Effector memory CD8-positive, alpha-beta T cell (primary cell): Measurements from ENCODE around the gene ADGRF5.
A peak's percentile ranks its signal among the peaks of the same experiment; 100 is the strongest.
"Not testable (repeated sequence)": the region's sequence is repeated elsewhere in the genome, so short reads cannot be mapped to it uniquely, and the experiment has no call there.

ENCODE experiments used
- ATAC-seq: fragments of 150-1000 bp; cut with Tn5 transposase; replicated peaks from 2 replicates; pipeline ENCODE4 v1.10.0; 2021; ENCODE audit warnings: mild to moderate bottlenecking, moderate library complexity
- DNase-seq, 3 experiments: peaks; one replicate each; pipeline ENCODE4 v3.0.0; 2021
- H3K27ac Mint-ChIP-seq, 2 donors: one replicate each; pipeline ENCODE4 v1.8.0; 2022; ENCODE audit warnings: mild to moderate bottlenecking in 2 of 2, mixed read lengths in 2 of 2, moderate library complexity in 2 of 2
- H3K27me3 Mint-ChIP-seq, 2 donors: one replicate each; pipeline ENCODE4 v1.8.0; 2022; ENCODE audit warnings: mixed read lengths in 2 of 2
- H3K36me3 Mint-ChIP-seq: one replicate; pipeline ENCODE4 v1.8.0; 2022; ENCODE audit warnings: mild to moderate bottlenecking, moderate library complexity, mixed read lengths; ENCODE audit not compliant: insufficient read depth
- H3K4me1 Mint-ChIP-seq, 2 donors: one replicate each; pipeline ENCODE4 v1.8.0; 2022; ENCODE audit warnings: low read depth in 2 of 2, mixed read lengths in 2 of 2
- H3K4me3 Mint-ChIP-seq, 2 donors: one replicate each; pipeline ENCODE4 v1.8.0; 2022; ENCODE audit warnings: mild to moderate bottlenecking in 2 of 2, mixed read lengths in 2 of 2, moderate library complexity in 2 of 2
- H3K9me3 Mint-ChIP-seq, 2 donors: one replicate each; pipeline ENCODE4 v1.8.0; 2022; ENCODE audit warnings: mixed read lengths in 2 of 2

Gene ADGRF5

DNA sequence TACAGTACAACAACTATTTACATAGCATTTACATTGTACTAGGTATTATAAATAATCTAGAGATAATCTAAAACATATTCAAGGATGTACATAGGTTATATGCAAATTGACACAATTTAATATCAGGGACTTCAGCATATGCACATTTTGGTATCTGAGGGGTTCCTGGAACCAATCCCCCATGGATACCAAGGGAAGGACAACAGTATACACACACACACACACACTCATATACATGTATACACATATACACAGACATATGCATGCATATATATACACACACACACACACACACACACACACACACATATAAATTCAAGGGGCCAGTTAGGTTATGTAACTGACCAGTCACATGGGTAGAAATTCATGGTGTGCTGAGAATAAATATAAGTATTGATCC is 24.9 kb downstream of the ADGRF5 start:
- Mint-ChIP-seq H3K4me1 (no peaks in the 10 kb centered on the region), H3K9me3 (no peaks in the 10 kb centered on the region), H3K4me3 (no peak overlapping the region), H3K27me3 (peaks cover 15 to 24% of the 10 kb centered on the region in 2 donors), H3K36me3 (no peaks in the 10 kb centered on the region), H3K27ac (no peak overlapping the region)
- ATAC-seq (no peak), DNase-seq (no peak)

DNA sequence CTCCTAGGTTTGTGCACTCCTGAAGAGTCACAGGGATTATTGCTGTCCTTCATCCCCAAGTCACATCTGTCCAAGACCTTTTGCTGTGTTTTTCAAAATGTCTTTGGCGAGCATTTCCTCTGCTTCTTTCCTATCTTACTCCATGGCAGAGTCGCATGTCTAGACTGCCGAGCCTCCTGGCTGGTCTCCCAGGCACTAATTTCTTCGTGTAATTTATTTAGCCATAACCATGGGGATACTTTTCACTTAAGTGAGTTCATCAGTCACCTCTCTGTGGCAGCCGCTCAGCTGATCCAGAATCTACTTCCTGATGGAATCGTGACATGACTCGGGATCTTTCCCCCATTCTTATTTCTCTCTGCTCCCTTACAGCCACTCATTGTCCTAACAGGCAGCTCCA is 25.8 kb downstream of the ADGRF5 start:
- ATAC-seq: no peak
- Mint-ChIP-seq H3K27ac (no peak overlapping the region), H3K27me3 (peaks cover 6 to 14% of the 10 kb centered on the region in 2 donors), H3K4me1 (no peaks in the 10 kb centered on the region), H3K36me3 (no peaks in the 10 kb centered on the region), H3K9me3 (no peaks in the 10 kb centered on the region), H3K4me3 (no peak overlapping the region)
- DNase-seq: no peak

DNA sequence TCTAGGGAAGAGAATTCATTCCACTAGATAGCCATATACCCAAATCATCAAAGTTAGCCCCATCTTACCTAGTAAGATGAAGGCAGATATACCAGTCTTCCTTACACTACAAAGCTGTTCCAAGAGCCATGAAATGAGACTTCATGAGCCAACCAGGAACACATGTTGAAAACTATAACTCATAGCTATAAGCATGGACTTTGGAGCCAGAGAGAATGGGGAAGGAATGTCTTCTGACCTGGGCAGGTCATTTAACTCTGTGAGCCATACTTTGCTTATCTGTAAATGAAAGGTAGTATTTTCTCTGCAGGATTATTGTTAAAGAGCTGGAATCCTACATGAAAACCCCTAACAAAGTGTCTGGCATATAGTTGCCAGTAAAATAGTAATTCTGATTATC is 27.3 kb downstream of the ADGRF5 start:
- DNase-seq (no peak), ATAC-seq (no peak)
- no peaks in the 10 kb centered on the region for H3K36me3 Mint-ChIP-seq
- no peak overlapping the region for H3K27ac Mint-ChIP-seq
- peaks cover 6 to 10% of the 10 kb centered on the region in 2 donors for H3K27me3 Mint-ChIP-seq
- no peaks in the 10 kb centered on the region for H3K4me1 Mint-ChIP-seq
- no peaks in the 10 kb centered on the region for H3K9me3 Mint-ChIP-seq
- no peak overlapping the region for H3K4me3 Mint-ChIP-seq

DNA sequence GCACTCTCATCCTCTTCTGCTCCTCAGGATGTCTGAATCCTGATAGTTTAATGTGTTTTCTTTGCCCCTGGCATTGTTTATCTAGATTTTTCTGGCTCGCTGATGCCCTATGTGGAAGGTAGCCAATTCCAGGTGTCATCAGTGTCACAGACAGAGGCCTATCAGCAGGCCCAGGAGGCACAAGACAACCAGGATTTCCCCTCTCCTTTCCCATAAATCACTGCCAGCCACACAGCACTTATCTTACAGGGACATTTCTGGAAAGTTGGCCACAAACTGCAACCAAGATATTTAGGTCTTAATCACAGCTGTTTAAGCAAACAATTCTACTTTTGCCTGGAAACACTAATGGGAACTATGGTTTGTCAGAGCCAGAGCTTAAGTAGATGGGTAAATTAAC is 28.1 kb downstream of the ADGRF5 start:
- no peak overlapping the region for H3K27ac Mint-ChIP-seq
- DNase-seq: no peak
- H3K27me3 Mint-ChIP-seq: peaks cover 0 to 2% of the 10 kb centered on the region in 2 donors
- H3K4me1 Mint-ChIP-seq: no peaks in the 10 kb centered on the region
- no peaks in the 10 kb centered on the region for H3K9me3 Mint-ChIP-seq
- H3K36me3 Mint-ChIP-seq: no peaks in the 10 kb centered on the region
- ATAC-seq: no peak
- no peak overlapping the region for H3K4me3 Mint-ChIP-seq

DNA sequence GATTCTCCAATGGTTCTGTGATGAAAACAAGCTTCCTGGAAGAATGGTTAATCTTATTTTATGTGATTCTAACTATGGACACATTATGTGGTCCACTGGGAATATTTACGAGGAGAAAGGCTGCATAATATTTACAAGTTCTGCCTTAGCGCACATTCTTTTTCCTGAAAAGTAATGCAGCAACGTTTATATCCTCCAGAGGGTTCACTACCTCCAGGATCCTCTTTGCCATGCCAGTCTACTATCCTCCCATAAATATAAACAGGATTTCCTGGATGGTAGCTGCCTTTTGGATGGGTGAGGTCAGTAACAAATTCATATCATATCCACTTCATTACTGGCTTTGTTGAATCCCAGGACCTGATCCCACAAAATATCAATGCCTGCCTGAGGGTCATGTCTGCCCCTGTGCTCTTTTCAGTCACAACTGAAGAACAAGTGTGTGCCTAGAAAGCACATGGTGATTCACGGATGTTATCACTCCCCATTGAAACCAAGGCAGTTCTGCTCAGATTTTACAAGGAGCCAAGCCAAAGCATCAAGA is 30.4 kb downstream of the ADGRF5 start:
- H3K27ac Mint-ChIP-seq: no peak overlapping the region
- no peaks in the 10 kb centered on the region for H3K4me1 Mint-ChIP-seq
- H3K27me3 Mint-ChIP-seq: no peaks in the 10 kb centered on the region
- H3K36me3 Mint-ChIP-seq: no peaks in the 10 kb centered on the region
- no peak overlapping the region for H3K4me3 Mint-ChIP-seq
- no peak for ATAC-seq
- H3K9me3 Mint-ChIP-seq: no peaks in the 10 kb centered on the region
- DNase-seq: no peak

DNA sequence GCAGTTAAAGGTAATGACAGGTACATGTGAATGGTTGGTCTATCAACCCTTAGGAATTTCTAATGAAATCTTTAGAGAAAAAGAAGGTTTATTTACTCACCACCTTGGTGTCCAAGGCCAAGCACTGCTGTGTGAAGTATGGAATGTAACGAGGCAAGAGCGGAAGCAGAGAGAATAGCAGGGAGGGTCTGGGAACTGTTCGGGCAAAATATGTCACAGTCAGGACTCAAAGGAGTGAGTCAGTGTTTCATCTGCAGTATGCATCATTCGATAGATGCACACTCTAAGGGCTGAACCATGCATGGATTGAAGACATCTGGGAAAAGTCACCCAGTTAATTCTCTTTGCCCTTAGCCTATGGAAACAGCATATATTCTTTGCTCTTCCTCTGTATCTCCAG is 33.2 kb downstream of the ADGRF5 start:
- no peaks in the 10 kb centered on the region for H3K36me3 Mint-ChIP-seq
- H3K9me3 Mint-ChIP-seq: no peaks in the 10 kb centered on the region
- DNase-seq (no peak), ATAC-seq (no peak)
- H3K27me3 Mint-ChIP-seq: no peaks in the 10 kb centered on the region
- no peak overlapping the region for H3K4me3 Mint-ChIP-seq
- H3K4me1 Mint-ChIP-seq: no peaks in the 10 kb centered on the region
- H3K27ac Mint-ChIP-seq: no peak overlapping the region

DNA sequence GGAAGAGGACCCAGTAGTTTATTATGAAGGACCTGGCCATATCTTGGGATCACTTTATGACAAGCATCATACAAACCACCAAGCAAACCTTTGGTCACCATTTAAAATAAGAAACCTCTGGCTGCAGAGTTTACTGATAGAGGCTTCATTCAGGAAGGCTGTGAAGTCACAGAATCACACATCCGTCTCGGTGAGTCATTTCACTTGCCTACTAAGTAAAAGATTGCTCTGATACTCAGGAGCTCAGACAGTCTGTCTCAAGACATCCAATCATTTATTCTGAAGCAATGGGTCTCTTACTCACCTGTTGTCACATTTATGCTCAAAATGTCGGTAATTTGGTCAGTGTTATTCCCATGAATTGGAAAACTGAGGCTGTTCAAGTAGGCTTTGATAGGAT is 33.7 kb downstream of the ADGRF5 start:
- Mint-ChIP-seq H3K4me3 (no peak overlapping the region), H3K27me3 (no peaks in the 10 kb centered on the region), H3K9me3 (no peaks in the 10 kb centered on the region), H3K27ac (no peak overlapping the region), H3K36me3 (no peaks in the 10 kb centered on the region), H3K4me1 (no peaks in the 10 kb centered on the region)
- ATAC-seq (no peak), DNase-seq (no peak)

DNA sequence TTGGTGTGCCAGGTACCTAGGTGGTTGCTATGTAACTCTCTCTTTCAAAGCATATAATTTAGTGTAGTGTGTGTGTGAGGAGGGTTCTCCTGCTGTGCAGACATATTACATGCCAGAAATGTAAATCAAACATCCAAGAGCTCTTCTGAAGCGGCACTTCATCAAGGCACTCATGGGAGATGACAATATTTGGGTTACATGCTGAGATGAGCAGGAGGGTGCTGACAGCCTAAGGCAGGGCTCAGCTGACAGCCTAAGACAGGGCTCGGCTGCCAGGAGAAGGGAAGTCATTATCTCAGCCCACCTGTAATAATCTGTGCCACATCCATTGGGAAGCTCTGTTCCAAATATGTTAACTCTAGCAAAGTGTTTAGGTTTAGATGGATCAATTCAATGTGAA is 39.1 kb downstream of the ADGRF5 start:
- no peak overlapping the region for H3K4me3 Mint-ChIP-seq
- H3K27me3 Mint-ChIP-seq: peaks cover 7 to 10% of the 10 kb centered on the region in 2 donors
- H3K9me3 Mint-ChIP-seq: no peaks in the 10 kb centered on the region
- H3K36me3 Mint-ChIP-seq: no peaks in the 10 kb centered on the region
- ATAC-seq (no peak), DNase-seq (no peak)
- H3K4me1 Mint-ChIP-seq: no peaks in the 10 kb centered on the region
- H3K27ac Mint-ChIP-seq: no peak overlapping the region

DNA sequence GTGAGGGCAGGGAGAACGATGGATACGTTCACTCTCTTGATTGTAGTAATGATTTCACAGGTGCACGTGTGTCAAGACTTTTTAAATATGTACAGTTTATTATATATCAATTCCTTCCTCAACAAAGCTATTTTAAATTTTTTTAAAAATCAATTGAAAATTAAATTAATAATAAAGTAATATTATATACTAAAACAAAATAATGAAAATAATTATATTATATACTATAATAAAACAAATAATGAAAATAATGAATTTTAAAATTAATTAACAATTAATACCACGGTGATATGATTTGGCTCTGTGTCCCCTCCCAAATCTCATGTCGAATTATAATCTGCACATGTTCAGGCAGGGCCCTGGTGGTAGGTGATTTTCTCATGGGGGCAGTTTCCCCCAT is 42.7 kb downstream of the ADGRF5 start:
- Mint-ChIP-seq H3K36me3 (no peaks in the 10 kb centered on the region), H3K27me3 (peaks cover 7 to 10% of the 10 kb centered on the region in 2 donors), H3K27ac (no peak overlapping the region), H3K9me3 (no peaks in the 10 kb centered on the region), H3K4me1 (no peaks in the 10 kb centered on the region), H3K4me3 (no peak overlapping the region)
- DNase-seq (no peak), ATAC-seq (no peak)

DNA sequence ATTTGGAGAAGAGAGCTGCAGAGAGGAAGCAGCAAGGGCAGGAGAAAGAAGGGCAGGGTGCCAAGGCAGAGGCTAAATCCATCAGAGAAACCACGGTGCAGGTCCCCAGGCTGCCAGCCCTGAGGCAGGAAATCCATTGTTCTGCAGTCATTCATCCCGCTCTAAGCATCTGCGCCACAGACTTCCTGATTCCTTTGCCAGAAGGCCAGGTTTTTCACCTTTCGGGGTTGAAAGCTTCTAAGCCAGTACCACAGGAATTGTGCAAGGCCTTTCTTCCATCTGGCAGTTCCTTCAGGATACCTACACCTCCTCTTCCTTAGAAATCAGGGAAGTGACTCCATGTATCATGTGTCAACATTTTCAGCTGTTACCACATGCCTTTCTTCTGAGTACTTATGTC is 45.6 kb downstream of the ADGRF5 start:
- H3K27ac Mint-ChIP-seq: no peak overlapping the region
- H3K4me3 Mint-ChIP-seq: no peak overlapping the region
- H3K4me1 Mint-ChIP-seq: no peaks in the 10 kb centered on the region
- no peaks in the 10 kb centered on the region for H3K9me3 Mint-ChIP-seq
- no peaks in the 10 kb centered on the region for H3K36me3 Mint-ChIP-seq
- no peak for ATAC-seq
- H3K27me3 Mint-ChIP-seq: peaks cover 0 to 14% of the 10 kb centered on the region in 2 donors
- DNase-seq: no peak

DNA sequence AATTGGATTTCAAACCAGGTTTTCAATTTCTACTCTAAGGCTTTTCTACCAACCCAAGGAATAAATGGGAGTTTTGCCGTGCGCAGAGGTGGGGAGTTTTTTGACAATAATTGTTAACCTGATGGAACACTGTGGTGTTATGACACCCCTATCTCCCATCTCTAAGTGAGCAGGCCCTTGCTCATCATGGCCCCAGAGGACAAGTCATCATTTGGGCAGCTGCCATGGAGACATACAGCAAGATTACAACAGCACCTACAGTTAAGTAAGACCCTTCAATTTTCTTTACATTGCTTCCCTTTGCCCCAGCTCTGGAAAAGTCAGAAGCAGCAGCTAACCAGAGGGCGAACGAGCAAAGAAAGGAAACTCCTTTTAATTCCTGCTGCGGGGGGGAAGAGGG is 54.3 kb downstream of the ADGRF5 start:
- ATAC-seq (no peak), DNase-seq (no peak)
- H3K4me3 Mint-ChIP-seq: no peak overlapping the region
- H3K4me1 Mint-ChIP-seq: no peaks in the 10 kb centered on the region
- no peak overlapping the region for H3K27ac Mint-ChIP-seq
- no peaks in the 10 kb centered on the region for H3K9me3 Mint-ChIP-seq
- H3K27me3 Mint-ChIP-seq: peaks cover 0 to 37% of the 10 kb centered on the region in 2 donors
- no peaks in the 10 kb centered on the region for H3K36me3 Mint-ChIP-seq

DNA sequence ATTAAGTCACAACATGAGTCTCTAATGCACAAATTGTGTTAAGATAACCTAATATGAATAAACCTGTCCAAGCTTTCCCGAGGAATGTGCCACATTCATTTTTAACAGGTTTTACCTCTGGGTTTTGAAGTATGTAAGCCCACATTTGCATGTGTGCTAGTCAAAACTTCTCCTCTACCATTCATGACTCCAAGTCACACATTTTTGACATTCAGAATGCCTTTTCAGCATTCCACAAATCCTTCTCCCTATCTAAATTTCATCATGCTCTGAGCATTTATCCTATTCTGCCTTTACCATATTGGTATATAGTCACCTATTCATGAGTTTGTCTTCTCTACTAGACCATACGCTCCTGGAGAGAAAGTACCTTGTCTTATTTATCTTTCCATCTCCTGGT is 56.5 kb downstream of the ADGRF5 start:
- H3K9me3 Mint-ChIP-seq: no peaks in the 10 kb centered on the region

DNA sequence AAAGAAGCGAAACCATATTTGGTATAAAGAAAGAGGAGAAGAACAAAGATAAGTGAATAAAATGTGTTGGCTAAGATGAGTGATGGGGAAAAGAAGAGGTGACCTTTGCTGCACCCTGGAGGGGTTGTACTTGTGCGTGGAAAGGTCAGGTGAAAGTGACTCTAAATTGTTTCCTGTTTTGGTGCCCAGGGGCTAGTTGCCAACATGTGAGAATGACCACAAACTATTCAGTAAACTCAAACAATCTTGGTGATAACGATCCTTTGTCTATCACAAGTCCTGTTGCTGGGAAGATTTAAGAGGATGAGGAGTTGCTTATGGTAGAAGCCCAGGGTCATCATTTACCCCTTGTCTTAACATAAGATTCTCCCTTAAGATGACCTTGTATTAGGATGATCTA is 57.9 kb downstream of the ADGRF5 start:
- Mint-ChIP-seq H3K36me3 (no peaks in the 10 kb centered on the region), H3K4me1 (no peaks in the 10 kb centered on the region), H3K27me3 (peaks cover 8 to 28% of the 10 kb centered on the region in 2 donors), H3K27ac (no peak overlapping the region), H3K4me3 (no peak overlapping the region), H3K9me3 (no peaks in the 10 kb centered on the region)
- ATAC-seq (no peak), DNase-seq (no peak)

More for the DNA sequence above, 56.5 kb downstream of the ADGRF5 start:
- Mint-ChIP-seq H3K4me1 (no peaks in the 10 kb centered on the region), H3K4me3 (no peak overlapping the region), H3K27me3 (peaks cover 8 to 28% of the 10 kb centered on the region in 2 donors), H3K36me3 (no peaks in the 10 kb centered on the region), H3K27ac (no peak overlapping the region)
- ATAC-seq (no peak), DNase-seq (no peak)

DNA sequence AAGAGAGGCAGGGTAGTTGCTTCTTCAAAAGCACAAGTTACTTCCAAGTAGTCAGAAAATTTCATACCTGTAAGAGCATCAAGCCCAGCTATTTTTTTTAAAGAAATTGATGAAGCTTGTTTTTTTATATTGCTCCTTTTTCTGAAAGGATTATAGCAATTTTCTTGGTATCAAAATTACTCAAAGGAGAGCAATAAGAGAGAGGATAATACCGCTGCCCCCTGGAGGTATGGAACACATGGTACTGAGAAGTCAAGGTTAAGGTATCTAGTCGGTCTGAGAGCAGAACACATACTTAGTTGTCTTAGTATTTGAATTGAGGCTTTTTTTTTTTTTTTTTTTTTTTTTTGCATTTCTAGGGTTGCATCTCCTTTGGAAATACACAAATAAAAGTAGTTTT is 59.4 kb downstream of the ADGRF5 start:
- DNase-seq (no peak), ATAC-seq (no peak)
- Mint-ChIP-seq H3K27me3 (peaks cover 8 to 28% of the 10 kb centered on the region in 2 donors), H3K27ac (no peak overlapping the region), H3K36me3 (no peaks in the 10 kb centered on the region), H3K4me3 (no peak overlapping the region), H3K9me3 (no peaks in the 10 kb centered on the region), H3K4me1 (no peaks in the 10 kb centered on the region)

DNA sequence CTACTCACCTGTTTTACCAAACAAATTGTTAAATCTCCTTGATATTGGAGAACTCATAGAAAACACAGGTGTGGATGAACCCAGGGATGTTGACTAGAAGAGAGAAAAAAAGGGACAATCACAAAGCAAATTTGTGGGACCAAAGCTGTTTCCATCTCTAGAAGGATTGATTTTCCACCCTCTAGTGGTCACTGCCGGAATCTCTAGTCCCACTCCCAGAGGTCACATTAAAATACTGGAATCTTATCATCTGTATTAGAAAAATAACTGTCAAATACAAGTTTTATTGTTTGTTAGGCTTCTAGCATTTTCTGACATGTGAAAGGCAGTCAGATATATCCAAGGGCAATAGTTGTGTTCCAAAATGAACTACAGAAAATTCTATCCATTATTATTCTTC is 65.8 kb downstream of the ADGRF5 start:
- H3K4me3 Mint-ChIP-seq, ATAC-seq, H3K27ac Mint-ChIP-seq, H3K4me1 Mint-ChIP-seq, H3K36me3 Mint-ChIP-seq, H3K9me3 Mint-ChIP-seq: not testable (repeated sequence)
- peaks cover 12 to 22% of the 10 kb centered on the region in 2 donors for H3K27me3 Mint-ChIP-seq
- DNase-seq: peak in 2 of 3 experiments; percentile 4 to 15
